ENCODE data around the gene ENTREP1.

Gene ENTREP1

GRCh38 chr9:69376651-69377050, 51.6 kb downstream of the ENTREP1 start:
- H3K4me1 ChIP-seq (ENCODE audit: insufficient read depth, low read length, severe bottlenecking): no peaks in the 10 kb centered on the region
- no peak overlapping the region for H3K27ac ChIP-seq (ENCODE audit: low read depth, low read length, poor library complexity, severe bottlenecking)
- no peaks in the 10 kb centered on the region for H3K36me3 ChIP-seq (ENCODE audit: insufficient read depth, low read length)
- no peaks in the 10 kb centered on the region for H3F3A ChIP-seq (ENCODE audit: insufficient read depth, low read length)
- no peaks in the 10 kb centered on the region for H4K20me1 ChIP-seq (ENCODE audit: insufficient read depth, low read length)
- H2AFZ ChIP-seq (ENCODE audit: low read length): no peak overlapping the region
- H3K9me2 ChIP-seq (ENCODE audit: low read depth, low read length): no peaks in the 10 kb centered on the region
- H3K9me3 ChIP-seq (ENCODE audit: low read length): no peaks in the 10 kb centered on the region
- H3K4me2 ChIP-seq (ENCODE audit: low read length): no peak overlapping the region
- H3K4me3 ChIP-seq (ENCODE audit: low read depth, low read length, poor library complexity, severe bottlenecking): no peak overlapping the region
- no peaks in the 10 kb centered on the region for H3K79me2 ChIP-seq (ENCODE audit: insufficient read depth, low read length)
- H3K9ac ChIP-seq (ENCODE audit: low read length): no peak overlapping the region
- TF ChIP-seq, protein P1, sequence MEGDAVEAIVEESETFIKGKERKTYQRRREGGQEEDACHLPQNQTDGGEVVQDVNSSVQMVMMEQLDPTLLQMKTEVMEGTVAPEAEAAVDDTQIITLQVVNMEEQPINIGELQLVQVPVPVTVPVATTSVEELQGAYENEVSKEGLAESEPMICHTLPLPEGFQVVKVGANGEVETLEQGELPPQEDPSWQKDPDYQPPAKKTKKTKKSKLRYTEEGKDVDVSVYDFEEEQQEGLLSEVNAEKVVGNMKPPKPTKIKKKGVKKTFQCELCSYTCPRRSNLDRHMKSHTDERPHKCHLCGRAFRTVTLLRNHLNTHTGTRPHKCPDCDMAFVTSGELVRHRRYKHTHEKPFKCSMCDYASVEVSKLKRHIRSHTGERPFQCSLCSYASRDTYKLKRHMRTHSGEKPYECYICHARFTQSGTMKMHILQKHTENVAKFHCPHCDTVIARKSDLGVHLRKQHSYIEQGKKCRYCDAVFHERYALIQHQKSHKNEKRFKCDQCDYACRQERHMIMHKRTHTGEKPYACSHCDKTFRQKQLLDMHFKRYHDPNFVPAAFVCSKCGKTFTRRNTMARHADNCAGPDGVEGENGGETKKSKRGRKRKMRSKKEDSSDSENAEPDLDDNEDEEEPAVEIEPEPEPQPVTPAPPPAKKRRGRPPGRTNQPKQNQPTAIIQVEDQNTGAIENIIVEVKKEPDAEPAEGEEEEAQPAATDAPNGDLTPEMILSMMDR (IDR thresholded peaks at IDR 0.05; ENCODE audit: low read length): no peak
- TF ChIP-seq EZH2 (IDR thresholded peaks at IDR 0.05; ENCODE audit: borderline replicate concordance, low read length): no peak
- H3K27me3 ChIP-seq (ENCODE audit: insufficient read depth, low read length): no peaks in the 10 kb centered on the region

DNA sequence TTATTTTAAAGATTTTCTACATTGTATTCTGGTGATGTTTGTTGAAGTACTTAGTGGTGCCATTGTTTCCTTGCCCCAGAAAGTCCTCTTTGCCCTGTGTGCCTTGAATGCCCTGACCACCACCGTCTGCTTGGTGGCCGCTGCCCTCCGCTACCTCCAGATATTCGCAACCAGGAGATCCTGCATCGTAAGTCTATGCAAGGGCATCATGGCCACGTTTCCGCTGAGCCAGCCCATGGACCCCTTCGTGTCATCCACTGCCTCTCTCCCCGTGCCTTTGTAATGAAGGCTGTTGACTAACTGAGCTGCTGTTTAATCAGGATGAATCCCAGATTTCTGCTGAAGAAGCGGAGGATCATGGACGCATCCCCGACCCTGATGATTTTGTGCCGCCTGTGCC, 52.3 kb downstream of the ENTREP1 start:
- H3K36me3 ChIP-seq (ENCODE audit: insufficient read depth, low read length): no peaks in the 10 kb centered on the region

GRCh38 chr9:69377981-69378380, 53.0 kb downstream of the ENTREP1 start:
- Histone ChIP-seq H3K9ac (ENCODE audit: low read length) (no peak overlapping the region), H4K20me1 (ENCODE audit: insufficient read depth, low read length) (no peaks in the 10 kb centered on the region), H3K4me1 (ENCODE audit: insufficient read depth, low read length, severe bottlenecking) (no peaks in the 10 kb centered on the region), H3K79me2 (ENCODE audit: insufficient read depth, low read length) (no peaks in the 10 kb centered on the region), H3K9me3 (ENCODE audit: low read length) (no peaks in the 10 kb centered on the region), H3K36me3 (ENCODE audit: insufficient read depth, low read length) (no peaks in the 10 kb centered on the region), H3K27ac (ENCODE audit: low read depth, low read length, poor library complexity, severe bottlenecking) (no peak overlapping the region), H3K9me2 (ENCODE audit: low read depth, low read length) (no peaks in the 10 kb centered on the region), H3F3A (ENCODE audit: insufficient read depth, low read length) (no peaks in the 10 kb centered on the region), H2AFZ (ENCODE audit: low read length) (no peak overlapping the region), H3K4me2 (ENCODE audit: low read length) (no peak overlapping the region), H3K4me3 (ENCODE audit: low read depth, low read length, poor library complexity, severe bottlenecking) (no peak overlapping the region), H3K27me3 (ENCODE audit: insufficient read depth, low read length) (no peaks in the 10 kb centered on the region)
- TF ChIP-seq EZH2 (IDR thresholded peaks at IDR 0.05; ENCODE audit: borderline replicate concordance, low read length): no peak
- TF ChIP-seq, protein P1 (IDR thresholded peaks at IDR 0.05; ENCODE audit: low read length): no peak

More for the DNA sequence above, 52.3 kb downstream of the ENTREP1 start:
- Histone ChIP-seq H3K4me1 (ENCODE audit: insufficient read depth, low read length, severe bottlenecking) (no peaks in the 10 kb centered on the region), H4K20me1 (ENCODE audit: insufficient read depth, low read length) (no peaks in the 10 kb centered on the region), H3K79me2 (ENCODE audit: insufficient read depth, low read length) (no peaks in the 10 kb centered on the region), H3K27ac (ENCODE audit: low read depth, low read length, poor library complexity, severe bottlenecking) (no peak overlapping the region), H3K27me3 (ENCODE audit: insufficient read depth, low read length) (no peaks in the 10 kb centered on the region), H3K9me3 (ENCODE audit: low read length) (no peaks in the 10 kb centered on the region), H3K4me2 (ENCODE audit: low read length) (no peak overlapping the region), H3K9ac (ENCODE audit: low read length) (no peak overlapping the region), H3F3A (ENCODE audit: insufficient read depth, low read length) (no peaks in the 10 kb centered on the region), H2AFZ (ENCODE audit: low read length) (no peak overlapping the region), H3K9me2 (ENCODE audit: low read depth, low read length) (no peaks in the 10 kb centered on the region), H3K4me3 (ENCODE audit: low read depth, low read length, poor library complexity, severe bottlenecking) (no peak overlapping the region)
- TF ChIP-seq, protein P1 (IDR thresholded peaks at IDR 0.05; ENCODE audit: low read length): no peak
- TF ChIP-seq EZH2 (IDR thresholded peaks at IDR 0.05; ENCODE audit: borderline replicate concordance, low read length): no peak
